ENCODE data around the gene TBPL1.

Gene TBPL1

GRCh38 chr6:134002821-134003220 is 49.8 kb downstream of the TBPL1 start:
- H3K27me3 ChIP-seq (replicated peaks; ENCODE audit: insufficient read depth, low read length), result no peaks in the 10 kb centered on the region
- no peaks in the 10 kb centered on the region for H4K20me1 ChIP-seq (ENCODE audit: insufficient read depth, low read length)
- no peaks in the 10 kb centered on the region for H3F3A ChIP-seq (ENCODE audit: insufficient read depth, low read length)
- no peak overlapping the region for H2AFZ ChIP-seq (ENCODE audit: low read length)
- H3K4me3 ChIP-seq (ENCODE audit: low read length), result no peak overlapping the region
- no peak overlapping the region for H3K27ac ChIP-seq (ENCODE audit: low read length)
- no peak for TF ChIP-seq EZH2phosphoT487 (IDR thresholded peaks at IDR 0.05; ENCODE audit: low read length)
- no peak for TF ChIP-seq EZH2 (optimal IDR thresholded peaks at IDR 0.05; ENCODE audit: low read depth, low read length)
- TF ChIP-seq CTCF (IDR thresholded peaks at IDR 0.05; ENCODE audit: low read length), result no peak
- H3K4me2 ChIP-seq (ENCODE audit: low read depth, low read length), result no peak overlapping the region
- H3K36me3 ChIP-seq (replicated peaks; ENCODE audit: insufficient read depth, low read length), result no peaks in the 10 kb centered on the region
- H3K9me2 ChIP-seq (replicated peaks; ENCODE audit: insufficient read depth, low read length), result no peaks in the 10 kb centered on the region
- no peaks in the 10 kb centered on the region for H3K79me2 ChIP-seq (ENCODE audit: low read length)
- H3K4me1 ChIP-seq (ENCODE audit: low read length), result no peaks in the 10 kb centered on the region
- no peak overlapping the region for H3K9ac ChIP-seq (ENCODE audit: low read length)
- H3K9me3 ChIP-seq (replicated peaks; ENCODE audit: insufficient read depth, low read length), result no peaks in the 10 kb centered on the region
- peak; percentile 21 for DNase-seq

- no peak overlapping the region for H2AFZ ChIP-seq (ENCODE audit: low read length)
- no peak for DNase-seq
- H3K27ac ChIP-seq (ENCODE audit: low read length), result no peak overlapping the region
Observed at GRCh38 chr6:134003542-134003951, 50.5 kb downstream of the TBPL1 start.

GRCh38 chr6:134004714-134005113 is 51.7 kb downstream of the TBPL1 start:
- no peaks in the 10 kb centered on the region for H3K27me3 ChIP-seq (replicated peaks; ENCODE audit: insufficient read depth, low read length)
- H3K27ac ChIP-seq (ENCODE audit: low read length), result no peak overlapping the region
- no peak for DNase-seq

More at GRCh38 chr6:134003542-134003951, 50.5 kb downstream of the TBPL1 start:
- no peak overlapping the region for H3K4me3 ChIP-seq (ENCODE audit: low read length)
- no peaks in the 10 kb centered on the region for H3K9me2 ChIP-seq (replicated peaks; ENCODE audit: insufficient read depth, low read length)
- H3K36me3 ChIP-seq (replicated peaks; ENCODE audit: insufficient read depth, low read length), result no peaks in the 10 kb centered on the region
- H4K20me1 ChIP-seq (ENCODE audit: insufficient read depth, low read length), result no peaks in the 10 kb centered on the region
- no peaks in the 10 kb centered on the region for H3K27me3 ChIP-seq (replicated peaks; ENCODE audit: insufficient read depth, low read length)
- no peak overlapping the region for H3K9ac ChIP-seq (ENCODE audit: low read length)
- no peak overlapping the region for H3K4me2 ChIP-seq (ENCODE audit: low read depth, low read length)
- no peaks in the 10 kb centered on the region for H3K4me1 ChIP-seq (ENCODE audit: low read length)
- no peaks in the 10 kb centered on the region for H3F3A ChIP-seq (ENCODE audit: insufficient read depth, low read length)
- no peaks in the 10 kb centered on the region for H3K9me3 ChIP-seq (replicated peaks; ENCODE audit: insufficient read depth, low read length)
- no peaks in the 10 kb centered on the region for H3K79me2 ChIP-seq (ENCODE audit: low read length)
- TF ChIP-seq EZH2phosphoT487 (IDR thresholded peaks at IDR 0.05; ENCODE audit: low read length) (no peak), EZH2 (optimal IDR thresholded peaks at IDR 0.05; ENCODE audit: low read depth, low read length) (no peak), CTCF (IDR thresholded peaks at IDR 0.05; ENCODE audit: low read length) (no peak)

More at GRCh38 chr6:134004714-134005113, 51.7 kb downstream of the TBPL1 start:
- no peaks in the 10 kb centered on the region for H4K20me1 ChIP-seq (ENCODE audit: insufficient read depth, low read length)
- no peak overlapping the region for H3K4me2 ChIP-seq (ENCODE audit: low read depth, low read length)
- H3K9ac ChIP-seq (ENCODE audit: low read length), result no peak overlapping the region
- H3K9me3 ChIP-seq (replicated peaks; ENCODE audit: insufficient read depth, low read length), result no peaks in the 10 kb centered on the region
- H3K9me2 ChIP-seq (replicated peaks; ENCODE audit: insufficient read depth, low read length), result no peaks in the 10 kb centered on the region
- TF ChIP-seq EZH2 (optimal IDR thresholded peaks at IDR 0.05; ENCODE audit: low read depth, low read length) (no peak), EZH2phosphoT487 (IDR thresholded peaks at IDR 0.05; ENCODE audit: low read length) (no peak), CTCF (IDR thresholded peaks at IDR 0.05; ENCODE audit: low read length) (no peak)
- H3K36me3 ChIP-seq (replicated peaks; ENCODE audit: insufficient read depth, low read length), result no peaks in the 10 kb centered on the region
- H3K79me2 ChIP-seq (ENCODE audit: low read length), result no peaks in the 10 kb centered on the region
- H3K4me1 ChIP-seq (ENCODE audit: low read length), result no peaks in the 10 kb centered on the region
- no peak overlapping the region for H2AFZ ChIP-seq (ENCODE audit: low read length)
- H3F3A ChIP-seq (ENCODE audit: insufficient read depth, low read length), result no peaks in the 10 kb centered on the region; the same call in 1 of the 2 replicates
- no peak overlapping the region for H3K4me3 ChIP-seq (ENCODE audit: low read length)
